PFSK-1 (cell line): ENCODE data around the gene RBM34.

Source experiments
- FOXP2 ChIP-seq: optimal IDR thresholded peaks from 2 replicates; pipeline ENCODE3; 2011; ENCODE audit warnings: borderline replicate concordance, control low read depth, inconsistent platforms; ENCODE audit not compliant: insufficient read depth; ENCODE audit errors: extremely low read length, extremely low read depth
- POLR2AphosphoS5 ChIP-seq: IDR thresholded peaks from 2 replicates; pipeline ENCODE4 v1.6.1; 2012; ENCODE audit warnings: low read depth, mild to moderate bottlenecking, control low read depth, low read length, moderate library complexity
- SIN3A ChIP-seq: IDR thresholded peaks from 2 replicates; pipeline ENCODE4 v1.6.1; 2012; ENCODE audit warnings: mild to moderate bottlenecking, low read length, moderate library complexity, borderline replicate concordance; ENCODE audit not compliant: insufficient read depth
- TAF1 ChIP-seq: IDR thresholded peaks from 2 replicates; pipeline ENCODE4 v1.6.1; 2012; ENCODE audit warnings: low read length, control low read depth, borderline replicate concordance; ENCODE audit not compliant: insufficient read depth
- TF ChIP-seq, protein P1 (sequence below), 2 experiments: IDR thresholded peaks; 2 replicates each; pipeline versions ENCODE4 v1.6.1 to v1.8.0; 2011 to 2012; ENCODE audit warnings: low read depth in 2 of 2, low read length in 2 of 2, control low read depth in 1 of 2, inconsistent platforms in 1 of 2, mild to moderate bottlenecking in 1 of 2, moderate library complexity in 1 of 2; ENCODE audit not compliant: insufficient read depth in 1 of 2

The RBM34 gene

GRCh38 chr1:235180916-235181460 is 19.9 kb upstream of the RBM34 start:
- TF ChIP-seq TAF1 (no peak), FOXP2 (no peak), SIN3A (no peak), POLR2AphosphoS5 (no peak)
- TF ChIP-seq, protein P1, sequence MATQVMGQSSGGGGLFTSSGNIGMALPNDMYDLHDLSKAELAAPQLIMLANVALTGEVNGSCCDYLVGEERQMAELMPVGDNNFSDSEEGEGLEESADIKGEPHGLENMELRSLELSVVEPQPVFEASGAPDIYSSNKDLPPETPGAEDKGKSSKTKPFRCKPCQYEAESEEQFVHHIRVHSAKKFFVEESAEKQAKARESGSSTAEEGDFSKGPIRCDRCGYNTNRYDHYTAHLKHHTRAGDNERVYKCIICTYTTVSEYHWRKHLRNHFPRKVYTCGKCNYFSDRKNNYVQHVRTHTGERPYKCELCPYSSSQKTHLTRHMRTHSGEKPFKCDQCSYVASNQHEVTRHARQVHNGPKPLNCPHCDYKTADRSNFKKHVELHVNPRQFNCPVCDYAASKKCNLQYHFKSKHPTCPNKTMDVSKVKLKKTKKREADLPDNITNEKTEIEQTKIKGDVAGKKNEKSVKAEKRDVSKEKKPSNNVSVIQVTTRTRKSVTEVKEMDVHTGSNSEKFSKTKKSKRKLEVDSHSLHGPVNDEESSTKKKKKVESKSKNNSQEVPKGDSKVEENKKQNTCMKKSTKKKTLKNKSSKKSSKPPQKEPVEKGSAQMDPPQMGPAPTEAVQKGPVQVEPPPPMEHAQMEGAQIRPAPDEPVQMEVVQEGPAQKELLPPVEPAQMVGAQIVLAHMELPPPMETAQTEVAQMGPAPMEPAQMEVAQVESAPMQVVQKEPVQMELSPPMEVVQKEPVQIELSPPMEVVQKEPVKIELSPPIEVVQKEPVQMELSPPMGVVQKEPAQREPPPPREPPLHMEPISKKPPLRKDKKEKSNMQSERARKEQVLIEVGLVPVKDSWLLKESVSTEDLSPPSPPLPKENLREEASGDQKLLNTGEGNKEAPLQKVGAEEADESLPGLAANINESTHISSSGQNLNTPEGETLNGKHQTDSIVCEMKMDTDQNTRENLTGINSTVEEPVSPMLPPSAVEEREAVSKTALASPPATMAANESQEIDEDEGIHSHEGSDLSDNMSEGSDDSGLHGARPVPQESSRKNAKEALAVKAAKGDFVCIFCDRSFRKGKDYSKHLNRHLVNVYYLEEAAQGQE (IDR thresholded peaks at IDR 0.05; ENCODE audit: insufficient read depth in 1 of 2, low read depth in 2 of 2, low read length in 2 of 2) = no peak

DNA sequence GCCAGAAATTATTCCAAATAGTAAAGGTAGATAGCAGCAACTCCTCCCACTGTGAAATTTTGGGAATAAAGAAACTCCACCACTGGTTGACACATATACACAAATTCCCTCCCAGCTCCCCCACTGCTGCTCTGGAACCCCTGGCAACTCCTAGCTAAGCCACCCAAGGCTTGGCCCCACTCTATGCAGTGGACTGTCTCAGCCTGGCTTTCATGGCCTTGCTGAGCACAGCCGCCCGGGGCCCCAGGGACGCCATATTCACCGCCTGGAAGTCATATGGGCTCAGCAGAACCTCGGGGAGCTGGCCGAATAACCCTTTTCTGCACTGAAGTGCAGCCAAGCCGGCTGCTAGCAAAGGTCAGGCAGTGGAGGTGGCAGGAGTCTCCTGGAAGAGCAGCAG is 15.4 kb upstream of the RBM34 start:
- no peak for TF ChIP-seq SIN3A
- no peak for TF ChIP-seq POLR2AphosphoS5
- no peak for TF ChIP-seq TAF1
- no peak for TF ChIP-seq FOXP2
- TF ChIP-seq, protein P1 (IDR thresholded peaks at IDR 0.05; ENCODE audit: insufficient read depth in 1 of 2, low read depth in 2 of 2, low read length in 2 of 2) = no peak

GRCh38 chr1:235169986-235170385 is 8.9 kb upstream of the RBM34 start:
- TF ChIP-seq FOXP2 = no peak
- TF ChIP-seq, protein P1 (IDR thresholded peaks at IDR 0.05; ENCODE audit: insufficient read depth in 1 of 2, low read depth in 2 of 2, low read length in 2 of 2) = no peak
- no peak for TF ChIP-seq POLR2AphosphoS5
- TF ChIP-seq TAF1 = no peak
- TF ChIP-seq SIN3A = no peak

DNA sequence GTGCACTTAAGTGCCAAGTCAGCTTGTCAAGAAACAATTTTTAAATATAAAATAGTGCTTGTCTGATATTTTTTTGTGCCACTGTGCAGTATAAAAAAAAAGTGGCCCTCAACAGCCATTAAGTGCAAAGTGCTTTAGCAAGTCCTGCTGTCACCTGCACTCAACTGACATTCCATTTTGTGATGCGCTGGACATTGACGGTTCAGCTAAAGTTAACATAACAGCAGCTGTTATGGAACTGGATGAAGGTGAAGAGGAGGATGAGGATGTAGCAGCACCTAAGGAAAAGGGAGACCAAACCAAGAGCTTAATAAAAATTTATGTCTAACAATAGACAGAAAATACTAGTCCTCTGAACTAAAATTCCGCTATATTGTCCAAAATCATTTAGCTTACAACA is 7.3 kb upstream of the RBM34 start:
- TF ChIP-seq, protein P1 (IDR thresholded peaks at IDR 0.05; ENCODE audit: insufficient read depth in 1 of 2, low read depth in 2 of 2, low read length in 2 of 2) = no peak
- TF ChIP-seq POLR2AphosphoS5 = no peak
- TF ChIP-seq FOXP2 = no peak
- TF ChIP-seq TAF1 = no peak
- TF ChIP-seq SIN3A = no peak

- TF ChIP-seq TAF1 = no peak
- no peak for TF ChIP-seq SIN3A
- no peak for TF ChIP-seq POLR2AphosphoS5
- TF ChIP-seq, protein P1 (IDR thresholded peaks at IDR 0.05; ENCODE audit: insufficient read depth in 1 of 2, low read depth in 2 of 2, low read length in 2 of 2) = no peak
Measured at GRCh38 chr1:235161685-235162327, 756 bp upstream of the RBM34 start.
